Activated CD4-positive, alpha-beta T cell treated with anti-CD3 and anti-CD28 coated beads for 48 hours (primary cell): ENCODE measurements around the gene CSE1L.
"Not testable (repeated sequence)": the region's sequence is repeated elsewhere in the genome, so short reads cannot be mapped to it uniquely, and the experiment has no call there.

Experiments used
- DNase-seq: peaks from one replicate; pipeline ENCODE4 v3.0.0-alpha.2; 2020

CSE1L gene

GRCh38 chr20:49082295-49082694, 36.2 kb downstream of the CSE1L start:
- not testable (repeated sequence) for DNase-seq

- DNase-seq: no peak
These were observed 45.0 kb downstream of the CSE1L start for GRCh38 chr20:49091104-49091503.

- no peak for DNase-seq
These were observed 45.6 kb downstream of the CSE1L start for GRCh38 chr20:49091762-49092161.

GRCh38 chr20:49096203-49096730, 50.2 kb downstream of the CSE1L start:
- no peak for DNase-seq

GRCh38 chr20:49097159-49097558, 51.0 kb downstream of the CSE1L start:
- no peak for DNase-seq

- no peak for DNase-seq
These were observed 52.0 kb downstream of the CSE1L start for GRCh38 chr20:49098136-49098535.

GRCh38 chr20:49099011-49099410, 52.9 kb downstream of the CSE1L start:
- no peak for DNase-seq

GRCh38 chr20:49100292-49100691, 54.2 kb downstream of the CSE1L start:
- DNase-seq: not testable (repeated sequence)

- DNase-seq: no peak
These were observed 54.9 kb downstream of the CSE1L start for GRCh38 chr20:49100972-49101371.

- DNase-seq: no peak
These were observed 56.9 kb downstream of the CSE1L start for GRCh38 chr20:49103019-49103418.

- no peak for DNase-seq
These were observed 57.7 kb downstream of the CSE1L start for GRCh38 chr20:49103647-49104364.

- no peak for DNase-seq
These were observed 58.2 kb downstream of the CSE1L start for GRCh38 chr20:49104365-49104648.

- not testable (repeated sequence) for DNase-seq
These were observed 59.0 kb downstream of the CSE1L start for GRCh38 chr20:49104979-49105547.

GRCh38 chr20:49106328-49106727, 60.2 kb downstream of the CSE1L start:
- no peak for DNase-seq

- DNase-seq: no peak
These were observed 64.9 kb downstream of the CSE1L start for GRCh38 chr20:49110767-49111694.

- no peak for DNase-seq
These were observed 66.6 kb downstream of the CSE1L start for GRCh38 chr20:49112596-49113274.

- DNase-seq: no peak
These were observed 69.5 kb downstream of the CSE1L start for GRCh38 chr20:49115564-49115963.

GRCh38 chr20:49118307-49118706, 72.2 kb downstream of the CSE1L start:
- DNase-seq: no peak

- no peak for DNase-seq
These were observed 73.9 kb downstream of the CSE1L start for GRCh38 chr20:49119988-49120387.

GRCh38 chr20:49122920-49123319, 76.8 kb downstream of the CSE1L start:
- DNase-seq: no peak

GRCh38 chr20:49123982-49124381, 77.9 kb downstream of the CSE1L start:
- no peak for DNase-seq

- DNase-seq: no peak
These were observed 86.9 kb downstream of the CSE1L start for GRCh38 chr20:49132995-49133478.

- no peak for DNase-seq
These were observed 87.5 kb downstream of the CSE1L start for GRCh38 chr20:49133571-49133970.
